GM19023 (cell line): ENCODE measurements around the gene PRPF38B.
"Not testable (repeated sequence)": the region's sequence is repeated elsewhere in the genome, so short reads cannot be mapped to it uniquely, and the experiment has no call there.

Experiments used
- ATAC-seq: cut with Tn5 transposase; IDR thresholded peaks from one replicate; pipeline ENCODE4 v1.9.1; 2021; ENCODE audit warnings: mild to moderate bottlenecking, moderate library complexity; ENCODE audit not compliant: unreplicated experiment

Gene PRPF38B

GRCh38 chr1:108679586-108680213 lies 12.4 kb upstream of the PRPF38B start:
- no peak for ATAC-seq

- not testable (repeated sequence) for ATAC-seq
Observed at GRCh38 chr1:108681701-108682100, 10.4 kb upstream of the PRPF38B start.

DNA sequence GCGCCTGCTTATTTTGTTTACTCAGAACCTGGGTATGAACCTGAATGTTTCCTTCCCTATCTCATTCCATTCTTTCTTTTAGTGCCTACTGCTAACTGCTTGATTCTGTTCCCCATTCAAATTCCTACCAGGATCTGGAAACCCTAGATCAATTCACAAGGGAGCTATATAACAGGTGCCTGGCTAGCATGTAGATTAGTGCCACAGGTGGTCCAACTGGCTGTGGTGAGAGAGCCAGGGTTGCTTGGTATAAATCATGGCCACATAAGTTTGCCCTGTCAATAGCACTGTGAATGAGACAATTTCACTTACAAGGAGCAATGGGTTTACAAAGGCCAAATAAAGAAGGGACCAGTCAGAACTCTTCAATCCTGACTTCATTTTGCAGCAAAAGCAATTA lies 6.6 kb upstream of the PRPF38B start:
- ATAC-seq, result no peak

DNA sequence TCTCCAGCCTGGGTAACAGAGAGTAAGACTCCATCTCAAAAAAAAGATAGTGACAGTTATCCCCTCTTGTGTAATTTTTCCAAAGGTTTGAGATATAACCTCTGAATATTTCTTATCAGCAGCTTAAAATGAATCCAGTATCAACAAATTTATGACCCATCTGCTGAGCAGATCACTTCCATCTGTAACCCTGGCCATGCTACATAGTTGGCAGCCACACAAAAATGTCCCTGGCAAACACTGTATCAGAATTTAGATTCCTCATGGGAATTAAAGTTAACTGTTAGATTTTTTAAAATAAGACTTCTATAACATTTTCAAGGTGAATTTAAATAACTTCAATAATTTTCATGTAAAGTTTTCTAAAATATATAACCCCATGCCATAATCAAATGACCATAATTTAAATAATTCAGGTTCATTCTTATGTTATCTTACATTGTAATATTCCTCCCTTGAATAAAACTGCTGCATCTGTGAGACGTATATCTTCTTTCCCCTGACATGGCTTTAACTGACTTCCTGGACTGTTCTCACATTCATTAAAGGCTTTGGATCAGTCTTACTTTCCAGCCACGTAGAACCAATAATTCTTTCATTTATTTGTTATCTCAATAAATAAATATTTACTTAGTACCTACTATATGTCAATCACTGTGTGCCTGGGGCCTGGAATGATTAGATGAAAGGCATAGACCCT lies 5.3 kb upstream of the PRPF38B start:
- ATAC-seq, result no peak

- ATAC-seq, result peak; percentile 2
Observed at GRCh38 chr1:108691128-108691941, 775 bp upstream of the PRPF38B start.

DNA sequence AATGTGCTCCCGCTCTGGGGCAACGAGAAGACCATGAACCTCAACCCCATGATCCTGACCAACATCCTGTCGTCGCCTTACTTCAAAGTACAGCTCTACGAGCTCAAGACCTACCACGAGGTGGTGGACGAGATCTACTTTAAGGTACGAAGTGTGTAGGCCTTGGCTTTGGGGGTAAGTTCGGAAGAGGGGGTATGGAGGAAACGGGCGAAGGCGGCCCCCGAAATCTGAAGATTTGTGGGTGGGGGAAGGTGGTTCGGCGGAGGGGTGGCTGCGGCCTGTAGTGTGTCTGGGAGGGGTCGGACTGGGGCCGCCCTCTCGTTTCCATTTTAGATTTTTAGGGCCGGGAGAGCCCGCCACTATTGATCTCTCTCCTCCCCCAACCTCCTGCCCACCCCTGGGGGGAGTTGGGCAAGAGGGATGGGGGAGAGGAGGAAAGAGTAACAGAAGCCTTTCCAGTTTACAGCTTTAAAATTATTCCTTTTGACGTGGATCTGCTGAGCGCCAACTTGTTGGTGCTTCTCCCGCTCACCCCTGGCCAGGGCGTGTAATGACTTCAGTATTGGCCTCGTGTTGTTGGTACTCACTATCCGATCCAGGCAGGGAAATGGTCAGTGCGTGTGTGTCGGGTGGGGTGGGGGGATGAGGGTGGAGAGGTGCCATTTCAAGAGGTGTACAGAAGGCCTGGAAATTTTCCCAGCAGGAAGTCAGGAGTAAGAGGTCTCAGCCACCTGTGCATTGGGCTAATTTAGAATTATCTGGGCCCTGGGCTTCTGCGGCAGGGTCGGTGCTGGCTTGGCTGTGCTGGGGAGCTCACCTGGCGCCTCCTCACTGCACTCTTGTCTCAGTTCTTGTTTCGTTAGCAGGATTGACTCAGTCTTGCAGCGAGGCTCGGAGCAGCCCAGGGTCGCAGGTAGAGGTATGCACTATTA lies 880 bp downstream of the PRPF38B start:
- peak; percentile 49 for ATAC-seq

GRCh38 chr1:108695535-108695934 lies 3.4 kb downstream of the PRPF38B start:
- ATAC-seq, result no peak

DNA sequence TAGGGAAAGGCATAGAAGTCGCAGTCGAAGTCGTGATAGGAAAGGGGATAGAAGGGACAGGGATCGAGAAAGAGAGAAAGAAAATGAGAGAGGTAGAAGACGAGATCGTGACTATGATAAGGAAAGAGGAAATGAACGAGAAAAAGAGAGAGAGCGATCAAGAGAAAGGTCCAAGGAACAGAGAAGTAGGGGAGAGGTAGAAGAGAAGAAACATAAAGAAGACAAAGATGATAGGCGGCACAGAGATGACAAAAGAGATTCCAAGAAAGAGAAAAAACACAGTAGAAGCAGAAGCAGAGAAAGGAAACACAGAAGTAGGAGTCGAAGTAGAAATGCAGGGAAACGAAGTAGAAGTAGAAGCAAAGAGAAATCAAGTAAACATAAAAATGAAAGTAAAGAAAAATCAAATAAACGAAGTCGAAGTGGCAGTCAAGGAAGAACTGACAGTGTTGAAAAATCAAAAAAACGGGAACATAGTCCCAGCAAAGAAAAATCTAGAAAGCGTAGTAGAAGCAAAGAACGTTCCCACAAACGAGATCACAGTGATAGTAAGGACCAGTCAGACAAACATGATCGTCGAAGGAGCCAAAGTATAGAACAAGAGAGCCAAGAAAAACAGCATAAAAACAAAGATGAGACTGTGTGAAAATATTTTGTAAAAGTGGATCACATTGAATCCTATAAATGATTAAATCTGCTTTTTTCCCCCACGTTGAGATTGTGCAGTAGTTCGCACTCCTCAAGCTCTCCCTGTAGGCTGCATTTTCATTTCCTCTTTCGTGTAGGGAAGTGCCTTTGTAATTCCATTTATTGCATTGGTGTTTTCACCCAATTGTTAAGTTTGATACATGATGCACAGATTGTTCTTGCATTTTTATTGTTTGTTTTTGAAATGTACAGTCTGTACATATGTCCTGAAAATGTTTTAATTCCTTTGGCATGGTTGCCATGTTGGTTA lies 7.5 kb downstream of the PRPF38B start:
- ATAC-seq, result no peak

DNA sequence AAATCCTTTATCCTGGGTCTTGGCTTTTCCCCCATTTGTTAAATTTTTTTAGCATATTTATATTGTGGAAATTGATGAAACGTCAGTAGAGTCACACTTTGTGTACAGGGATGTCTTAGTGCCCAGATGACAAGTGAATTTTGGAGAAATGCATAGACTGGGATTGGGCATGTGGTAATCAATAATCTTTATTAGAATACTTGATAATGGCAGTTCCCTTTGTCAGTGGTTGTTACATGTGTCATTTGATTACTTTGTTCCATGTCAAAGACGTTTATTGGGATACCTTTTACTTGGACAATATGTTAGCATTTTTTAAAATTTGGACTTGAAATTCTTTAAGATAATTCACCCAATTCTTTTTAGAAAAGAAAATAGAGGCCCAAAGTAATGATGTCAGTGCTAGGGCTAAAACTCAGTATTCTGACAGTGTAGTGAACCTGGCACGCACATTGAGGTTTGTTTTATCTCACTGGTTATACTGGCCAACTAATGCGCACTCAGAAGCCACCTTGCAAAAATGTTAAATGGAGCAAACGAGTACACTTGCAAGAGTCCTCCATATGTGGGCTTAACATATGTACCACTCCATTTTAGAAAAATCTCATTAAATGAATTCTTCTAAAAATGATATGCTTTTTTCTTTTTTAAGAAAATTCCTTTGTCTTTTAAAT lies 9.2 kb downstream of the PRPF38B start:
- no peak for ATAC-seq

- ATAC-seq, result not testable (repeated sequence)
Observed at GRCh38 chr1:108702109-108702508, 10.0 kb downstream of the PRPF38B start.

- ATAC-seq, result peak; percentile 15
Observed at GRCh38 chr1:108703939-108704338, 11.8 kb downstream of the PRPF38B start.

DNA sequence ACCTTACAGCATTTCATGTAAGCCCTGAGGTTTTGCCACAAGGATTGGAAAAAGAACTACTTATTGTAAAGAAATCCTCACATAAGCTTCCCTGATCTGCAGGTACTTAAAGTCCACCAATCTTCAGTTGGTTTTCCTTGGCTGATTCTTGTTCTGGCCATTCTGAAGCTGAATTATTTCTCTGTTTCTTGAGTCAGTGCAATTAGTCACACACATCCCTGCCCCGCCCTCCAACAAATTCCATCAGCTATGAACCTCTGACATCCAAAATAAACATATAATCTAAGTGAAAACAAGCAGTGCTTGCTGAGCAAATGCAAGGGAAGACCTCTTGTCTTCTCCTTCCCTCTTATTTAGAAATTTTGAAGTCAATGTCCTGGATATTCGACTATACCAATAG lies 12.4 kb downstream of the PRPF38B start:
- ATAC-seq, result no peak

- no peak for ATAC-seq
Observed at GRCh38 chr1:108706643-108707042, 14.5 kb downstream of the PRPF38B start.

DNA sequence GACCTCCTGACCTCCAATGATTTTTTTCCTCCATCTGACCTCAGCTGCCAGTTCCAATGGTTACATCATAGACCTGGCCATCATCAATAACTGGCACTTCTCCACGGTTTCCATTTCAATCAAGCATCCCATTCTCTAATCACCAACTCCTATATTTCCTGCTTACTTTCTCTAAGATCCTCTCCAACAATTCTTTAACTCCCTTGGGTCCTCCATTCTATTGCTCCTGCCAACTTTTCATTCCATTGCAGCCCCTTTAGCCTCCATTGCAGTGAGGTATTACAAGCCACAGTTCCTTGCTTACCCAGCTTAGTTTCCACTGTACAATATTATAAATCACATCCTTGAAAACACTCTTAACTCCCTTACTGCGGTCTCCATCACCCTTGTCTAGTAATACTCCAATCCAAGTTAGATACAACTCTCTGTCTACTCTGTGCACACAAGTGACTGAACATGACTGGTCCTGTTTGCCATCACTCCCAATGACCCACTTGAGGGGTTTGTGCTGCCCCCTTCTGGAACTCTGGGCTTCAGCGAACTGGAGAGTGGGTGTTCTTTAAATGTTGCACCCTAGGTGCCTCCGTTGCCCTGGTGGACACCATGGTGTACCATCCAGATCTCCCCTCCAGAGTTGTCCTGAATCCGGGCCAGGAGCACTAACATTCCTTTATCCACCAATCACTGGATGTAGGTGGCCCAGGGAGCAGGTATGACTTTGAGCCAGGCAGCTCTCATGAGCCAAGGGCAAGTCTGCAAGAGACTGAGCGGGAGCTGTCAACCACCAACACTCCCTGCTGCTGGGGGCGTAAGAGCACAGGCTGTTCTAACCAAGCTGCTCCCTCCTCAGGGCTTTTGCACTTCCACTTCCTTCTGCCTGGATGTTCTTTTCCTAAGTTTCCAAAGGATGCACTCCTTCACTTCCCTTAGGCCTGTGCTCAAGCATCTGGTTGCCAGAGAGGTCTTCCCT lies 16.9 kb downstream of the PRPF38B start:
- ATAC-seq, result peak; percentile 67

- no peak for ATAC-seq
Observed at GRCh38 chr1:108712606-108713150, 20.6 kb downstream of the PRPF38B start, which contains the start of gene FNDC7. Gene FNDC7, plus strand, starts transcription at chr1:108712908. Its CDS starts 26 bp downstream, at chr1:108712934.

- ATAC-seq, result no peak
Observed at GRCh38 chr1:108715932-108716331, 23.8 kb downstream of the PRPF38B start.

GRCh38 chr1:108716437-108717230 lies 24.5 kb downstream of the PRPF38B start:
- no peak for ATAC-seq
